ENCODE results near the gene ASTN2.

DNA sequence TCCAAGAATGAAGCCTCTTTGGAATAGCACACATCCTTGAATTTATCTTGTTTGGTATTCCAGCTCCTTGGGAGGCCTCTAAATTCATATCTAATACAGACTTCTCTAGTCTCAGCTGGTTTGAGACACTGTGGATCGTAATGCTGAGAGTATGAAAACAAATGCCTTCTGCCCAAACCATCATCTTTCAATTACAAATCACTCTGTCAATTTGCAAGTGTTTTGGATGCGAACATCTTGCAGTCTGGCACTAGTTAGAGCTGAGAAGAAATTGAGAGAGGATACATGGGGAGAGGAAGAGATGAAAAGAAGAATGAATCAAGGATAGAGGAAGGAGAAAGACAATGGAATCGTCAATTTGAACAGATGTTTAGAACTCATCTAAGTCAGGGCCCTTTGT is 342.6 kb downstream of the ASTN2 start:
- no peak for TF ChIP-seq SIN3A (IDR thresholded peaks at IDR 0.05; ENCODE audit: borderline replicate concordance, insufficient read depth, low read length)
- TF ChIP-seq POLR2AphosphoS5 (IDR thresholded peaks at IDR 0.05; ENCODE audit: low read depth, low read length), result no peak
- TF ChIP-seq, protein P1, sequence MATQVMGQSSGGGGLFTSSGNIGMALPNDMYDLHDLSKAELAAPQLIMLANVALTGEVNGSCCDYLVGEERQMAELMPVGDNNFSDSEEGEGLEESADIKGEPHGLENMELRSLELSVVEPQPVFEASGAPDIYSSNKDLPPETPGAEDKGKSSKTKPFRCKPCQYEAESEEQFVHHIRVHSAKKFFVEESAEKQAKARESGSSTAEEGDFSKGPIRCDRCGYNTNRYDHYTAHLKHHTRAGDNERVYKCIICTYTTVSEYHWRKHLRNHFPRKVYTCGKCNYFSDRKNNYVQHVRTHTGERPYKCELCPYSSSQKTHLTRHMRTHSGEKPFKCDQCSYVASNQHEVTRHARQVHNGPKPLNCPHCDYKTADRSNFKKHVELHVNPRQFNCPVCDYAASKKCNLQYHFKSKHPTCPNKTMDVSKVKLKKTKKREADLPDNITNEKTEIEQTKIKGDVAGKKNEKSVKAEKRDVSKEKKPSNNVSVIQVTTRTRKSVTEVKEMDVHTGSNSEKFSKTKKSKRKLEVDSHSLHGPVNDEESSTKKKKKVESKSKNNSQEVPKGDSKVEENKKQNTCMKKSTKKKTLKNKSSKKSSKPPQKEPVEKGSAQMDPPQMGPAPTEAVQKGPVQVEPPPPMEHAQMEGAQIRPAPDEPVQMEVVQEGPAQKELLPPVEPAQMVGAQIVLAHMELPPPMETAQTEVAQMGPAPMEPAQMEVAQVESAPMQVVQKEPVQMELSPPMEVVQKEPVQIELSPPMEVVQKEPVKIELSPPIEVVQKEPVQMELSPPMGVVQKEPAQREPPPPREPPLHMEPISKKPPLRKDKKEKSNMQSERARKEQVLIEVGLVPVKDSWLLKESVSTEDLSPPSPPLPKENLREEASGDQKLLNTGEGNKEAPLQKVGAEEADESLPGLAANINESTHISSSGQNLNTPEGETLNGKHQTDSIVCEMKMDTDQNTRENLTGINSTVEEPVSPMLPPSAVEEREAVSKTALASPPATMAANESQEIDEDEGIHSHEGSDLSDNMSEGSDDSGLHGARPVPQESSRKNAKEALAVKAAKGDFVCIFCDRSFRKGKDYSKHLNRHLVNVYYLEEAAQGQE (IDR thresholded peaks at IDR 0.05; ENCODE audit: insufficient read depth in 1 of 2, low read depth in 2 of 2, low read length in 2 of 2), result no peak
- no peak for TF ChIP-seq TAF1 (IDR thresholded peaks at IDR 0.05; ENCODE audit: borderline replicate concordance, insufficient read depth, low read length)
- TF ChIP-seq FOXP2 (optimal IDR thresholded peaks at IDR 0.05; ENCODE audit: borderline replicate concordance, extremely low read depth, extremely low read length, insufficient read depth), result no peak

Data from PFSK-1 (cell line).